RWPE2 (cell line): ENCODE measurements around the gene PEAK3.

ENCODE experiments used
- ATAC-seq: fragments of 200-7000 bp; cut with Tn5 transposase; 3 replicates; pipeline ENCODE4 v1.9.1; 2021; ENCODE audit warnings: low read depth
- DNase-seq: peaks from one replicate; pipeline ENCODE4 v3.0.0-alpha.2; 2020; ENCODE audit warnings: low spot score
- H3K27ac ChIP-seq: fragments of 450-650 bp; 2 replicates; pipeline ENCODE4 v1.5.1; 2017; ENCODE audit warnings: mild to moderate bottlenecking; ENCODE audit not compliant: poor library complexity, severe bottlenecking
- H3K27me3 ChIP-seq: fragments of 250-450 bp; sonication (Bioruptor Pico); 2 replicates; pipeline ENCODE4 v1.5.1; 2021; ENCODE audit warnings: mild to moderate bottlenecking, moderate library complexity; ENCODE audit not compliant: insufficient read depth, poor library complexity, severe bottlenecking
- H3K36me3 ChIP-seq: fragments of 250-450 bp; sonication (Bioruptor Pico); 2 replicates; pipeline ENCODE4 v1.5.1; 2020; ENCODE audit warnings: low read depth, mild to moderate bottlenecking, moderate library complexity
- H3K4me1 ChIP-seq: fragments of 250-450 bp; sonication (Bioruptor Pico); 2 replicates; pipeline ENCODE4 v1.5.1; 2021; ENCODE audit warnings: mild to moderate bottlenecking, moderate library complexity; ENCODE audit not compliant: insufficient read depth, poor library complexity, severe bottlenecking
- H3K4me3 ChIP-seq: fragments of 250-450 bp; sonication (Bioruptor Pico); 2 replicates; pipeline ENCODE4 v1.5.1; 2021; ENCODE audit warnings: mild to moderate bottlenecking, moderate library complexity; ENCODE audit not compliant: severe bottlenecking
- H3K9me3 ChIP-seq: fragments of 250-450 bp; sonication (Bioruptor Pico); 2 replicates; pipeline ENCODE4 v1.5.1; 2021; ENCODE audit warnings: mild to moderate bottlenecking, moderate library complexity; ENCODE audit not compliant: severe bottlenecking
- TF ChIP-seq, protein P1 (sequence below): fragments of 450-650 bp; IDR thresholded peaks from one replicate; pipeline ENCODE4 v1.5.1; 2017; ENCODE audit warnings: mild to moderate bottlenecking, moderate library complexity; ENCODE audit not compliant: poor library complexity, severe bottlenecking

The PEAK3 gene, protein sequence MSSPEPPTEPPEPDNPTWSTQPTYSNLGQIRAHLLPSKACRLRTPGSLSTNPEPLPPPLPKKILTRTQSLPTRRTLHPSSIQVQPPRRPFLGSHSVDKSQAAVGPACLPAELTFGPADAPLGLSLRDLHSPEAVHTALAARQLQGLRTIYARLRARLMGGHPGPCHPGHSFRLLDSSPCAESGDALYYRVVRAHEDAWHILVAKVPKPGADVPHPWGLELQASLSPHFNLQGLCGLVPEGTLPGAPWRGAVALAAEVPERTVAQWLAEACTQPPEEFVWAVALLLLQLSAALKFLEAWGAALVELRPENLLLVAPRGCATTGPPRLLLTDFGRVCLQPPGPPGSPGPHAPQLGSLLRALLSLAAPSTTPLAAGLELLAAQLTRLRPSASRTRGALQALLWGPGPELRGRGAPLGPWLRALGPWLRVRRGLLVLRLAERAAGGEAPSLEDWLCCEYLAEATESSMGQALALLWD

DNA sequence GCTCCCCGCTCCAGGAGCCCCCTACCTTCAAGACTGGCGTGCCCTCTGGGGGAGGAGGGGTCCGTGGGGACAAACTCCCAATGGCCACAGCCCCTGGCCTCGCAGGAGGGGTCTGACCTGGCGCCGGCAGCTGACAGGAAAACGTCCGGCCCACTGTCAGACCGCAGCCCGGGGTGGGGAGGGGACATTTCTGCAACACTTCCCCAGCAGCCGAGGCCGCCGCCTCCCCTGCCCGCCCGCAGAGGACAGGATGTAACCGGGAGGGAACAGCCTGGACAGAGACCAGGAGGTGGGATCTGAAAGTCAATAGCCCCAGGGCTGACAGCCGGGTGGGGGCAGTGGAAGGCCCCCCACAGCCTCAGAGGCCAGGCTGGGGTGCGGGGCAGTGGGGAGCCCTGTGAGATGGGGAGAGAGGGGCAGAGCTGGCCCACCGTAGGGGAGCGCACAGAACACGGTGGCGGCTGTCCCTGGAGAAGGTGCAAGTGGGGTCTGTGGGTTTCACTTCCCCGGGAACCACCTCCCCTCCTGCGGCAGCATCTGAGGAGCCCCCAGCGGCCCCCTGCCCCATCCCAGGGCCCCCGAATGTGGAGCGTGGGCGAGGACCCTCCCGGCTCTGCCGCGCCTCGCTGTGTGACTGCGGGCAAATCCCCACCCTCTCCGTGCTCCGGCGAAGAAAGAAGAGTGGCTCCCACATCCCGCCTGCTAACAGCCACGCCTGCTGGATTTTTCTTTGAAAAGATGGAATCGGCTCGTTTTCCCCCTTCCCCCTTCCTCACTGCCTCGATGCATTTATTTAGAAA, at the start of gene PEAK3:
Gene PEAK3 (minus strand): TSS at position 114 of the 800 bp plus-strand sequence. CDS start 1,244 bp downstream, outside the sequence.
- no peaks in the 10 kb centered on the region for H3K9me3 ChIP-seq
- ATAC-seq (no peak), DNase-seq (peak; percentile 50)
- no peak within 1 kb of the TSS for H3K27ac ChIP-seq
- H3K4me1 ChIP-seq = no peaks in the 10 kb centered on the region
- no peak within 1 kb of the TSS for H3K4me3 ChIP-seq
- no peaks in the 10 kb centered on the region for H3K36me3 ChIP-seq
- H3K27me3 ChIP-seq = no peaks in the 10 kb centered on the region
- TF ChIP-seq, protein P1, sequence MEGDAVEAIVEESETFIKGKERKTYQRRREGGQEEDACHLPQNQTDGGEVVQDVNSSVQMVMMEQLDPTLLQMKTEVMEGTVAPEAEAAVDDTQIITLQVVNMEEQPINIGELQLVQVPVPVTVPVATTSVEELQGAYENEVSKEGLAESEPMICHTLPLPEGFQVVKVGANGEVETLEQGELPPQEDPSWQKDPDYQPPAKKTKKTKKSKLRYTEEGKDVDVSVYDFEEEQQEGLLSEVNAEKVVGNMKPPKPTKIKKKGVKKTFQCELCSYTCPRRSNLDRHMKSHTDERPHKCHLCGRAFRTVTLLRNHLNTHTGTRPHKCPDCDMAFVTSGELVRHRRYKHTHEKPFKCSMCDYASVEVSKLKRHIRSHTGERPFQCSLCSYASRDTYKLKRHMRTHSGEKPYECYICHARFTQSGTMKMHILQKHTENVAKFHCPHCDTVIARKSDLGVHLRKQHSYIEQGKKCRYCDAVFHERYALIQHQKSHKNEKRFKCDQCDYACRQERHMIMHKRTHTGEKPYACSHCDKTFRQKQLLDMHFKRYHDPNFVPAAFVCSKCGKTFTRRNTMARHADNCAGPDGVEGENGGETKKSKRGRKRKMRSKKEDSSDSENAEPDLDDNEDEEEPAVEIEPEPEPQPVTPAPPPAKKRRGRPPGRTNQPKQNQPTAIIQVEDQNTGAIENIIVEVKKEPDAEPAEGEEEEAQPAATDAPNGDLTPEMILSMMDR = no peak

DNA sequence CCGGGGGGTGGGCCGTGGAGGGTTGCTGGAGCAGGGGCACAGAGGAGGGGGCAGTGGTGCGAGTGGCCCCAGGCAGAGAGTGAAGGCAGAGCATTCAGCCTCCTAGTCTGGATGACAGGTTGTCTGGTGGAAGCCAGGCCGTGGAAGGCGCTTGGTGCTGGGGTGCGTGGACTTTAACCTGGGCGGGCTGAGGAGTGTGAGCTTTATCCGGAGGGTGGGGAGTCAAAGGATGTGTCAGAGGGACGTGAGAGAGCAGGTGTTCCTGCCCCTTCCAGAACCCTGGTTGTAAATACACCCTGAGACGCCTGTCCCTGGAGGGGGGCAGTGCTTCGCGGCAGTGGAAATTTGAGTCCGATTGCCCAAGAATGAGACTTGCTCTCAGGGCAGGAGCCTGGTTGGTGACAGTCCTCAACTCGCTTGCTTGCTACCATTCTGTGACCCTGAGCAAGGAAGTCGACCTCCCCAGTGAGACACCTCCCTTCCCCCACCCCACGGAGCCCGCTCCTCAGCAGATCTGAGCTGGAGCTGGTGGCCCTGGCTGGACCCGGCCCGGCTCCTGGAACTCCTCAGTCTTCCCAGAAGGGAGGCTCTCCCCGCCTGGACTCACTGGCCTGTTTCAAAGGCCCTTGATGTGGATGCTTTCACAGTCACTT, 48.8 kb upstream of the PEAK3 start:
- DNase-seq (no peak), ATAC-seq (no peak)
- TF ChIP-seq, protein P1 = no peak
- H3K36me3 ChIP-seq = peaks cover 11% of the 10 kb centered on the region
- no peaks in the 10 kb centered on the region for H3K4me1 ChIP-seq
- H3K4me3 ChIP-seq = no peak overlapping the region
- no peaks in the 10 kb centered on the region for H3K9me3 ChIP-seq
- no peak overlapping the region for H3K27ac ChIP-seq
- no peaks in the 10 kb centered on the region for H3K27me3 ChIP-seq

DNA sequence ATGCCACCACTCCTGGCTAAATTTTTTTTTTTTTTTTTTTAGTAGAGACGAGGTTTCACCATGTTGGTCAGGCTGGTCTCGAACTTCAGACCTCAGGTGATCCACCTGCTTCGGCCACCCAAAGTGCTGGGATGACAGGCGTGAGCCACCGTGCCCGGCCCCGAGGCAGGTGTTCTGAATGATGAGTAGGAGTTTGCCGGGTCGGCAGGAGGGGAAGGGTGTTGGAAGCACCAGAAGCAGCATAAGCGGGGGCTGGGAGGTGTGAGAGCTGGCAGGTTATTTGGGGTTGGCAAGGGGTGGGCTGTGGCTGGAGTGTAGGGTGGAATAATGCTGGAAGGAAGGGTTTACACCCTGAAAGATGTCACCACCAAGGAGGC, 48.3 kb upstream of the PEAK3 start:
- Histone ChIP-seq H3K27ac (no peak overlapping the region), H3K9me3 (no peaks in the 10 kb centered on the region), H3K4me1 (no peaks in the 10 kb centered on the region), H3K36me3 (peaks cover 13% of the 10 kb centered on the region), H3K4me3 (no peak overlapping the region), H3K27me3 (no peaks in the 10 kb centered on the region)
- ATAC-seq (no peak), DNase-seq (no peak)
- TF ChIP-seq, protein P1 = no peak

DNA sequence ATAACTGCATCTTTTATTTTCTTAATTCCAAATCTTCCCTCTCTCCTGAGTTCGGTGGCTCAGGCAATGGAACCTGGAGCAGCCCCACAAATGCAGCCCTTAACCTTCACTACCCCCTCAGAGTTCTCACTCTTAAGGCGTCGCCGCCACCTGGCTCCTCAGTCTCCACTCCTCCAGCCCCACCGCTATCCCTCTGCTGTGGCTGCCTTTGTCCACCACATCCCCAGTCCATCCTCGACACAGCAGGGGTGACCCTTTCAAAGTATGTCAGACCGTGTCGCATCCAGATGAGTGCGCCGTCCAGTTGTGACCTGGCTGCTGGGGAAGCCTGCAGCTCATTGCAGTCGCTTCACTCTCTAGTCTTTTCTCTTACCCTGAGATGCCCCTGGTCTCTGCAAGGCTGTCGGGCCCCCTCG, 47.5 kb upstream of the PEAK3 start:
- Histone ChIP-seq H3K27me3 (no peaks in the 10 kb centered on the region), H3K27ac (no peak overlapping the region), H3K4me3 (peak overlapping the region; percentile 60), H3K9me3 (no peaks in the 10 kb centered on the region), H3K4me1 (no peaks in the 10 kb centered on the region), H3K36me3 (peaks cover 13% of the 10 kb centered on the region)
- TF ChIP-seq, protein P1 = no peak
- no peak; the same call in 2 of the 3 replicates for ATAC-seq
- no peak for DNase-seq
